ENCODE results near the gene HOXA3. TPM values are rescaled to one million over a fixed set of nuclear protein-coding genes. Genes with fewer than 3 reads are reported as not detected.

Gene HOXA3
- total RNA-seq, 1 experiment from 2014 or later, result 9.2 TPM

- ChIA-PET CTCF (interaction anchor here (0.8 kb wide), 1 partner anchor 266 kb away, joined by 4 read pairs; no protein-coding TSS in a partner anchor), RAD21 (ENCODE audit: low non-redundant PET in 1 of 2, low total read pairs in 2 of 2, uncharacterized antibody in 2 of 2, unreplicated experiment in 2 of 2) (no interaction called here), POLR2A (interaction anchor here (1.2 kb wide), 1 partner anchor 9 kb away, joined by 3 read pairs; no protein-coding TSS in a partner anchor)
- H3K27me3 ChIP-seq (ENCODE audit: insufficient read depth, low read length), result peaks cover 16% of the 10 kb centered on the region; the same call in 1 of the 2 replicates
- DNase-seq (ENCODE audit: low read depth, low spot score) (no peak), ATAC-seq (no peak)
- H4K20me1 ChIP-seq (ENCODE audit: insufficient read depth), result no peaks in the 10 kb centered on the region
- no peaks in the 10 kb centered on the region for H3K9me3 ChIP-seq (ENCODE audit: control insufficient read depth in 1 of 2, insufficient read depth in 1 of 2, low read depth in 1 of 2, low read length in 2 of 2)
- H3K4me3 ChIP-seq (replicated peaks in 1 of 2; ENCODE audit: low read depth in 1 of 2, low read length in 2 of 2), result no peak overlapping the region
- no peak overlapping the region for H3K9ac ChIP-seq (ENCODE audit: low read length)
- H3K4me1 ChIP-seq (ENCODE audit: control insufficient read depth in 1 of 2, insufficient read depth in 2 of 2, low read length in 2 of 2), result peaks cover 50 to 81% of the 10 kb centered on the region in 2 experiments
- no peak overlapping the region for H3K27ac ChIP-seq (ENCODE audit: low read depth, low read length)
- H3K4me2 ChIP-seq (ENCODE audit: low read length), result peak overlapping the region; percentile 24; the same call in 1 of the 2 replicates
- TF ChIP-seq POLR2A (IDR thresholded peaks at IDR 0.05; ENCODE audit: borderline replicate concordance, extremely low read depth, insufficient read depth, insufficient read length) (no peak), SIN3A (IDR thresholded peaks at IDR 0.05; ENCODE audit: low read depth) (no peak)
- BruUV-seq (replicated peaks), result no TSS peak
- intact Hi-C loops (cut with micrococcal nuclease), result no loop called here
- H3K36me3 ChIP-seq (ENCODE audit: control insufficient read depth in 1 of 2, insufficient read depth in 2 of 2, low read length in 2 of 2), result no peaks in the 10 kb centered on the region
- H3K79me2 ChIP-seq (ENCODE audit: insufficient read depth, low read length), result no peaks in the 10 kb centered on the region
- H2AFZ ChIP-seq (ENCODE audit: low read depth, low read length, poor library complexity, severe bottlenecking), result no peak overlapping the region
- no peaks in the 10 kb centered on the region for H3K9me2 ChIP-seq (ENCODE audit: insufficient read depth)
These were observed 32.9 kb downstream of the HOXA3 start for GRCh38 chr7:27119412-27119911.

GRCh38 chr7:27118580-27118979 is 33.8 kb downstream of the HOXA3 start:
- no peak overlapping the region for H3K4me3 ChIP-seq (replicated peaks in 1 of 2; ENCODE audit: low read depth in 1 of 2, low read length in 2 of 2)
- no peaks in the 10 kb centered on the region for H3K36me3 ChIP-seq (ENCODE audit: control insufficient read depth in 1 of 2, insufficient read depth in 2 of 2, low read length in 2 of 2)
- H2AFZ ChIP-seq (ENCODE audit: low read depth, low read length, poor library complexity, severe bottlenecking), result no peak overlapping the region
- ChIA-PET RAD21 (ENCODE audit: low non-redundant PET in 1 of 2, low total read pairs in 2 of 2, uncharacterized antibody in 2 of 2, unreplicated experiment in 2 of 2) (no interaction called here), POLR2A (no interaction called here), CTCF (no interaction called here)
- DNase-seq (ENCODE audit: low read depth, low spot score) (no peak), ATAC-seq (no peak)
- H3K9me2 ChIP-seq (ENCODE audit: insufficient read depth), result no peaks in the 10 kb centered on the region
- H3K79me2 ChIP-seq (ENCODE audit: insufficient read depth, low read length), result no peaks in the 10 kb centered on the region
- peaks cover 48 to 77% of the 10 kb centered on the region in 2 experiments for H3K4me1 ChIP-seq (ENCODE audit: control insufficient read depth in 1 of 2, insufficient read depth in 2 of 2, low read length in 2 of 2)
- H3K27me3 ChIP-seq (ENCODE audit: insufficient read depth, low read length), result peaks cover 16% of the 10 kb centered on the region; the same call in 1 of the 2 replicates
- no TSS peak for BruUV-seq (replicated peaks)
- no peak overlapping the region for H3K27ac ChIP-seq (ENCODE audit: low read depth, low read length)
- TF ChIP-seq CEBPB (IDR thresholded peaks at IDR 0.05; ENCODE audit: low read depth) (no peak), SIN3A (IDR thresholded peaks at IDR 0.05; ENCODE audit: low read depth) (no peak), YY1 (IDR thresholded peaks at IDR 0.05; ENCODE audit: extremely low read depth, insufficient replicate concordance, low read depth, low read length) (no peak), RAD21 (IDR thresholded peaks at IDR 0.05; ENCODE audit: low read depth) (no peak), JUND (IDR thresholded peaks at IDR 0.05) (no peak), POLR2A (IDR thresholded peaks at IDR 0.05; ENCODE audit: borderline replicate concordance, extremely low read depth, insufficient read depth, insufficient read length) (no peak), TCF7L2 (IDR thresholded peaks at IDR 0.05; ENCODE audit: borderline replicate concordance, extremely low read depth, insufficient read depth, insufficient read length) (no peak), ZBTB33 (IDR thresholded peaks at IDR 0.05; ENCODE audit: extremely low read depth, insufficient replicate concordance, low read length) (no peak), SRF (IDR thresholded peaks at IDR 0.05; ENCODE audit: low read depth) (no peak)
- H3K9ac ChIP-seq (ENCODE audit: low read length), result no peak overlapping the region
- no peaks in the 10 kb centered on the region for H4K20me1 ChIP-seq (ENCODE audit: insufficient read depth)
- intact Hi-C loops (cut with micrococcal nuclease), result no loop called here
- H3K9me3 ChIP-seq (ENCODE audit: control insufficient read depth in 1 of 2, insufficient read depth in 1 of 2, low read depth in 1 of 2, low read length in 2 of 2), result no peaks in the 10 kb centered on the region
- no peak overlapping the region for H3K4me2 ChIP-seq (ENCODE audit: low read length)

Measured in HCT116 (cell line).